GM18867 (cell line): ENCODE results near the gene FBXL20.
"Not testable (repeated sequence)": the region's sequence is repeated elsewhere in the genome, so short reads cannot be mapped to it uniquely, and the experiment has no call there.

Experiments
- ATAC-seq: cut with Tn5 transposase; IDR thresholded peaks from one replicate; pipeline ENCODE4 v1.9.1; 2021; ENCODE audit warnings: mild to moderate bottlenecking, moderate library complexity; ENCODE audit not compliant: unreplicated experiment

Gene FBXL20

DNA sequence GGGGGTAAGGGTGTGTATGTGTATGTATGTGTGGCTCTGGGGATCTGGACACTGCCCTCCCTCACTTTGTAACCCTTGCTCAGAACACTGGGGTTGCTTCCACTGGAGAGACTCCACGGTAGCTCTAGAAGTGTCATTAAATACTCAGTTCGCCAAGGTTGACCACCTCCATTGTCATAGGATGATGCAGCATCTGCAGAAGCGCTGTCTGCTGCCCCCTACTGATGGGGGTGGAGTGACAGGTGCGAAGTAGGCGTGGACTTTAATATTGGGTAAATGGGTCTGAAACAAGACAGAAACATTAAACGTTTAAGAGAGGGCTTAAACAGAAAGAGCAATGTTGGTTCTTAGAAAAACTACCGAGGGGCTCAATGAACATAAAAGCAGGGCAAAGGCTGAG, 140.1 kb downstream of the FBXL20 start:
- ATAC-seq = no peak

DNA sequence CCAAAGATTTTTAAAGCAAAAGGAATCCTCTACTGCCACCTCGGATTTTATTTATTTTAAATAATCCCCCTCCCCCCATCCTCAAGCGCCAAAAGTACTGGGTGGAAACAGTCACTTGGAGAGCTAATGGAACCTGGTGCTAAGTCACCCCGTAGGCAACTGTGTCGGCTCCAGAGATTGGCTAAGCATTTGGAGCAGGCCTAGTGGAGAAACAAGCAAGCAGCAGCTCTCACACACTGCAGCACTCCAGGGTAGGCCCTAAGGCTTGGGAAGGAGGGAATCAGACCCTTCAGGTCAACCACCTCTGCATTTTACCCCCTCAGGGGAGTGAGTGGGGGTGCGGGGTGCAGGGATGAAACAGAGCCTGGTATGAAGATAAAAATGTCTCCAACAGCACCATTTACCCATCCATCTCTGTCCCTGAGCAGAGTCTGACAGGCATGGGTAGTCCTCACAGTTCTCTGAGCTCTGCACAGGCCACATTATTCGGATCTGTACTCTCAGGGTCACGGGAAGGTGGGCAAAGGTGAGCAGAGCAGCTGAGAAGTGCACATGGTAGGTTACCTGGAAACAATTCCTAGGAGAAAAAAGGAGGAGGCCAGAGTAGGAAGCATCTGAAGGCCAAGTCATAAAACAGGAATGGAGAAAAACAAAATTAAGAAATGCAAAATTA, 148.5 kb downstream of the FBXL20 start:
- no peak for ATAC-seq

DNA sequence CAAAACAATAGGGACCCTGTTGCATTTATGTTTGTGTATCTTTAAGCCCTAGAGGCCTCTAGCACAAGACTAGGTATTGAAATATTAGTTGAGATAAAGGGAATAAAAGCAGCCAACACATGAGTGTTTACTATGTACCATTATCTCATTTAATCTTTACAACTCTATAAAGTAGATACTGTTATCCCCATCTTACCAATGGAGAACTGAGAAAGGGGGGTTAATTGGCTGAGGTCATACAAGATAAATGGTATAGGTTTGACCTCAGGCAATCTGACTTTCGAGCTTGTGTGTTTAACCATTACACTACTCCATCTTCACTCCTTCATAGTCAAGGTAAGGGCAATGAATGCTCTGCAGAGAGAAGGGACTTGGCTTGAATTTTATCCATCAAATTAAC, 149.4 kb downstream of the FBXL20 start:
- ATAC-seq = no peak

DNA sequence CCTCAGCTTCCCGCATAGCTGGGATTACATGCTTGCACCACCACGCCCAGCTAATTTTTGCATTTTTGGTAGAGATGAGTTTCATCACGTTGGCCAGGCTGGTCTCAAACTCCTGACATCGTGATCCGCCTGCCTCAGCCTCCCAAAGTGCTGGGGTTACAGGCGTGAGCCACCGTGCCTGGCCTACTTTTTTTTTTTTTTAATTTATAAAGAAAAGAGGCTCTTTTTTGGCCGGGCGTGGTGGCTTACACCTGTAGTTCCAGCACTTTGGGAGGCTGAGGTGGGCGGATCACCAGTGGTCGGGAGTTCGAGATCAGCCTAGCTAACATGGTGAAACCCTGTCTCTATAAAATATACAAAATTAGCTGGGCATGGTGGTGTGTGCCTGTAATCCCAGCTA, 151.3 kb downstream of the FBXL20 start:
- ATAC-seq = not testable (repeated sequence)

DNA sequence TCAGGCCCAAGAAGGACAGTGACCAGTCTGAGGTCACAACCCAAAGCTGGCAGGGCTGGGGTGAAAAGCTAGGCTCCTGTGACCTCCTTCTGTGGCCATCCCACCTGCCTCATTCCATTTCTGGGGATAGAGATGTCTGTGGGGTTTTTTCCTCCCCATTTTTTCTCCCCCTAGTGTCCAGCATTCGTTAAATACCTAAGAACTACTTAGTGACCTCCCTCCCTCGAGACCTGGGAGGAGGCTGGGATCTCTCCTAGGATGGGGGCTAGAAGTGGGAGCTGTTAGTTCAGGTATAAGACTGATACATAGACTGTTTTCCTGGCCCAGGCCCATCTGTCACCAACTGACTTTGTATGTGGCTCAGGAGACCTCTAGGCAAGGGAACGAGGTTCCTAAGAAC, 155.2 kb downstream of the FBXL20 start:
- no peak for ATAC-seq

DNA sequence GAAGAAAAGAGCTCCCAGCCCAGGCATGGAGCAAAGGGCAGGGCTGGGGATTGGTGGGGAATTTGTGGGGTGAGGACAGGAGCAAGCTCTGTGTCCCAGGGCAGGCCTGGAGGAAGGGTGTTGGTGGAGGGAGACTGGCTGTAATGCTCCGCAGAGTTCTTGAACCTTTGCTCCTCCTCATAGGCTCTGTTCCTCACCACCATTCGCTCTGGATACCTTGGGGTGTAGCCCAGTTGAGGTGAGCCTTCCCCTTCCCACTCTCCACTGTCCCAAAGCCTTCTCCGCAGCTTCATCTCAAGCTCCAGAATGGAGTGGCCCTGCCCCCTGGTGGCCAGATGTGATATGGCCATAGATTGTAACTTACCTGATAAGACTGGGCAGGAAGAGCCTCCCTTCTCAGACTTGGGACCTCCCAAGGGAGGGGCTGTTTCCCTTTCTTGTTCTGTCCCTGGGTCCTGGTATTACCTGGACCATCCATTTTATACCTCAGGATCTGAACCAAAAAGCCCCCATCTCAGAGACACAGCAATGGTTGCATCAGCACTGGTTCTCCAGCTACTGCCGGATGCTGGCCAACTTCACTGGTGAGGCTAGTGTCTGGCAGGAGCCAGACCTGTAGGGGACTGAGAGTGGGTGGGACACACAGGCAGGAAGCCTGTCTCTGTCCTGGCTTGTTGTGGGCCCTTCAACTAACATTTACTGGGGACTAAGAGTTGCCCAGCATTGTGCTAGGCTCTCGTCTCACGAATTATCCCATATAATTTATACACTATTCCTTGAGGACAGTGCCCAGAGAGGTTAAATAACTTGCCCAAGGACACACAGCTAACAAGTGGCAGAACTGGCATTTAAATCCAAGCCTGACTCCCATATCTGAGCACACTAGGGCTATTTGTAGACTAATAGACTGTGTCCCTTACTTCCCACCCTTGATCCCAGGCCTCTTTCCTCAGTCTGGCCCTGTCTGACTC, 156.5 kb downstream of the FBXL20 start:
- no peak for ATAC-seq

DNA sequence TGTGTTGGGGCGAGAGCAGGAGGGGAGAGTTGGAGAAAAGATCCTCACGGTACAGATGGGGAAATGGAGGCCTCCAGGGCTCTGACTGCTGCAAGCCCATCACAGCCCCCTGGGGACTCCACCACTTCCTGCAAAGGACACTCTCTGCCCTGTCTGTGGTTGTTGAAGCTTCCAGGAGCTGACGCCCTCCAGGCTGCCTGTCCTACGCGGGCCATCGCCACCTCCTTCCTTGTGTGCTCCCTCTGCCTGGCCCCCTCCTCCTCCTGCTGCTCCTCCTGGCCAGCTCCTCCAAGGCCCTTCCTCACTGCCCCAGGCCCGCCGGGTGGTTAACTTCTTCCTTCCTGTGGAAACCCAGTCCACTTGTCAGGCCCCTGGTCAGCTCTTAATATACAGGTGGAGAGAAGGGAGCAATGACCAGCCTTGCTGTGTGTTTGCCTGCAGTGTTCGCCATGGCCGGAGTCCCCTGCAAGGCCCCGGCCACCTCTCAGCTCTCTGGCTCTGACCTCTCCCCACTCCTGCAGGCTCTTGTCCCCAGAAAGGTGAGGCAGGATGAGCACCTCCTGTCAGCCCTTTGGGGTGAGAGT, 157.3 kb downstream of the FBXL20 start:
- ATAC-seq = no peak

DNA sequence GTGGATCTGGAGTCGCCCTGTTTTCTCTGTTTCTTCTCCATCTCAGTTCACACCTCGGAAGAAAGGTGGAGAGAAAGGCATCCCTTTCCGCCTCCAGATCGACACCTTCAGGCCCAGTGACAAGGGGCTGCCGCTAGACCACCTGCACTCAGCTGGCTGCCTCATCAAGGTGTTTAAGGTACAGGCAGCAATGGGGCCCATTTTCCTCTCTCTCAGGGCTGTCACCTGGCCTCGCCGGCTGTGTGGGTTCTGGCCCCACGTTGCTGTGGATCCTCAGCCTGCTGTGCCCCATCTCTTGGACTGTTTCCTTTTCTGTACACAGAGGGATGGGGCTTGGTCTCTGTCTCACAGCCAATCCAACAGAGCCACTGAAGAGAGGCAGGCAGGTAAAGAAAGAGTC, 158.3 kb downstream of the FBXL20 start:
- ATAC-seq = no peak

DNA sequence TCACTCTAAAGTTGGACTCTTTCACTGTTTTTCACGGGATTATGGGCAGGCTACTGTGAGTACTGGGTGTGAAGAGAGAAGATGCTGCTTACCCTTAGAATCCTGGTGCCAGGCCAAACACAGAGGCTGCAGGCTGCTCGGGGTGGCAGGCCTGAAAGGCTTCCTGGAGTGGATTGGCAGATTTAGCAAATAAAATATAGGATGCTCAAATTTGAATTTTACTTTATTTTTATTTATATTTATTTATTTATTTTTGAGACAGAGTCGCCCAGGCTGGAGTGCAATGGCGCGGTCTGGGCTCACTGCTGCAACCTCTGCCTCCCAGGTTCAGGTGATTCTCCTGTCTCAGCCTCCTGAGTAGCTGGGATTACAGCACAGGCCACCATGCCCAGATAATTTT, 160.8 kb downstream of the FBXL20 start:
- no peak for ATAC-seq

DNA sequence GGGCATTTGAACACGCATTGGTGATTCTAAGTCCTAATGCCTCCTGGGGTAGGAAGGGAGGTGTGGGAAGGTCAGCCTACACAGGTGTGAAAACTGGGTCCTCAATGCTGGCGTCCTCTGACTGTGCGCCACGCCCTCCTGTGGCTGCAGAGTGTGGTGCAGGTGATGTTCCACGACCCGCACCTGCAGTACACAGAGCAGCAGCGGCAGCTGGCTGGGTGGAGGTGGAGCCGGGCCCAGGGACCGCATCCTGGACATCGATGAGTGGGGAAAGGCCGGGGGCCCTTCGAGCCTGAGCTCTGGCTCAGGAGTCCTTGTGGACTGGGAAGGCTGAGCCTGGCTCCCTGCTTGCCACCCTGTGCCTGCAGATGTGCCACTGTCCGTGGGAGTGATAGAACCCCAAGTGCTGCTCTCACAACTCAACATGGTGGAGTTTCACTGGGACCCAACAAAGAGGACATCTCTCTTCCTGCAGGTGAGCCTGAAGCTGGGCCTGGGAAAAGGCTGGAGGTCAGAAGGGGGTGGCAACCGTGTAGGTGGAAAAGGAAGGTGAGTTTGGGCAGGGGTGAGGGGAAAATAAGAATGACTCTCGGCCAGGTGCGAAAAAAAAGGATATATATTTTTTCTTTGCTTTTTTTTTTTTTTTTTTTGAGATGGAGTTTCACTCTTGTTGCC, 161.6 kb downstream of the FBXL20 start:
- no peak for ATAC-seq

DNA sequence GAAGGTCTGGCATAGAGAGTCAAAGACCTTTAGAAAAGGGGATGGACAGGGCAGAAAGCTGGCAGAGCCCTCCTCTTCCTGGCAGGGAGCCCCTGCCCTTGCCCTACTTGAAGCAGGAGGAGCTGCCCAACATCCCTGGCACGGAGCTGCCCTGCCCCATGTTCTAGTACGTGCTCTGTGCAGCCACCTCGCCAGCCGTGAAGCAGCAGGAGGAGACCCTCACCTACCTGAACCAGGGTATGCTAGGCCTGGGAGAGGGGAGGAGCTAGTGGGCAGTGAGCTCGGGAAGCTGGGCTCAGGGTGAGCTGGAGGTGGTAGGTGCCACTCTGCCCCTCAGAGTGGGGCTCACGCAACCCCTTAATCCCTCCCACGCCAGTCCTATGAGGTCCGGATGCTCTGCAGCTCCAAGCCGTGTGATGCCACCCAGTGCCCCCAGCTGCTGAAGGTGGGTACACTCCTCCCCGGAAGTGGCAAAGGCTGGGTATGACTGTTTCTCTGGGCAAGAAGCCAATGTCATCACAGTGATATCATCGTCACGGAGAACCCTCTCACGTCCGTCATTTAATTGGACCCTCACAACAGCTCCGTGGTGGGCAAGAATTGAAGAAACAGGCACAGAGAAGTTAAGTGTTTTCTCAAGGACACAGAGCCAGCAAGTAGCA, 163.0 kb downstream of the FBXL20 start:
- no peak for ATAC-seq

DNA sequence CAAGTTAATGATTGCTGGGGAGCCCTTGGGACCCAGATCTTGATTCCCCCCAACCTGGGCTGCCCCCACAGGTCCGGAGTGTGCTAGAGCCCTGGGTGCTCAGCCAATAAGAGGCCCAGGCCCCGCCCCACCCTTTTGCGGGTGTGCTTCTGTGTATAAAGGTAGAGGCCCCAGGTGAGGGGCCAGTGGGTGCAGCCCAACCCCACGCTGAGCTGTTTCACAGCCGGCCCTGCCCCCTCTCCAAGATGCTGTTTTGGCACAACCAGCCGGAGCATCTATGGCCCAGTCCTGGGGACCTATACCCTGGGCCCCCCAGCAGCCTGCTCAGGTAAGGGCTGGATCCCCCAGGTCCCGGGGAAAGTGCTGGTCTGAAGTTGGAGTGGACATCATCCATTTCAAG, 163.8 kb downstream of the FBXL20 start:
- no peak for ATAC-seq

DNA sequence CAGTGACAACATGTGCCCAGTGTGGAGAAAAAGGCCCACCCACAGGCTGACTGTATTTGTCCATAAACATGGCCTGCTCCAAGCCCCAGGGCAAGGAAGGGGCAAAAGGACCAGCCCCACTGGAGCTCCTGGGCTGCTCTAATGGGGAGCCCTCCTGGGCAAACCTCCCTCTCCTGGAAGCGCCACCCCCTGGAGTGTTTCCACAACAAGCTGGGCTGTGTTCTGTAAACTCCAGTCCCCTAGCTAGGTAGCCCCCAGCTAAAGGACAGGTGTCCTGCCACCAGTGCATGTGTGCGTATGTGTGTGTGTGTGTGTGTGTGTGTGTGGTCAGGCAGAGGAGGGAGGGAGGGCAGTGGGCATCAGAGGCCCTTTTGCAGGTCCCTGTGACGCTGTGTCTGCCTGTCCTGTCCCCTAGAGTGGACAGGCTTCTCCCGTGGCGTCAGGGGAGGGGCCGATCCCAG, 164.4 kb downstream of the FBXL20 start:
- ATAC-seq = no peak

DNA sequence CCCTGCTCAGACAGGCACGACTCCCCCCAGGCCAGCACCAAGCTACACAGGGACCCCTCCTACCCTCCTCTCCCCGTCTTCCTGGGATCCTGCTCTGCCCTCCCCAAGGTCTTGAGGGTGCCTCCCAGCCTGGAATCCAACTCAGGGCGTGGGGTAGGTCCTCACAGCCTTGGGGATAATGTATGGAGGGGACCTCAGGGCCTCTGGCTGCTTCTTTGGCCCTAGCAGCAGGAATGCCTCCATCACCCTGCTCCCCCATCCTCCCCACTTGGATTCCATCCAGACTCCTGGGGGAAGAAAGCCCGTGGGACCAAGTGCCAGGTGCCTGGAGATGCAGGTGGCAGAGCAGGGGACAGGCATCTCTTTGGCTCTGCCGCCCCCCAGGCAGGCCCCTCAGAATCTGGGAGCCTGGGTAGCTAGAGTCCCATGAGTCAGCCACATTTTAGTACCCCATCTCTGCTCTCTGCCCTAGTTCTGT, 164.9 kb downstream of the FBXL20 start:
- ATAC-seq = no peak

DNA sequence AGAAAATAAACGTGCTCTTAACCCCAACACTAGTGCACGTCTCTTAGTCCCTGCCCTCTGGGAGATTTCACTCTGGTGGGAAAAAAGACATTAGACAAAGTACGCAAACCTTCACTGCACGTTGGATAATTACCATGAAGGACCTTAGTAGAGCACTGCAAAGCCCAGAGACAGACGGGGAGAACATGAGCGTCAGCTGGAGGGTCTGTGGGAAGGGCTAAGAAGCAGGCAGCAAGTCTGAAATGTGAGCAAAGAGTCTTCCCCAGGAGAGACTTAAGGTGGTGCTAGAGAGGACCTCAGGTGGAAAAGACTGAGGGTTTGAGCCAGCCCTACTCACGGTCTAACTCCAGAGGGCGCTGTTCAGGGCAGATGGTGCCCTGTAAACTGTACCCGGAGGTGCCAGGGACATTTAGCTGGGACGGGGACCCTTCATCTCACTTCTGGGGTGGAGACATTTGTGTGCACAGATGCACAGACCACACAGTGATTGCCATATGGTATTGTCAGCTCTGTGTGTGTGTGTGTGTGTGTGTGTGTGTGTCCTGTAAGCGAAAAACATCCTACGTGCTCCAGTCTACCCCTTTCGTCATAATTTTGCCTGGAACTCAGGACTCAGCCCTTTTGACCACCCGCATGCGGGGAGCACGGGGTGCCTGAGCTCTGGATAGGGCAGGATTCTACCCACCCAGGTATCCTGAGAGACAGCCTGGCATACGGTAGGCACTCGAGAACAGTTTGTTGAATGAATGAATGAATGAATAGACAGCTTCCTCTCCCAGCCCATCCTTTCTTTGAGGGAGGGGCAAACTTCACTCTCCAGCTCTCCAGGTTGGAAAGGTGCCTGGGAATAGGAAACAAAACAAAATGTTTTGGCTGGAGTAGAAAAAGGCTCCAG, 165.6 kb downstream of the FBXL20 start:
- ATAC-seq = no peak

DNA sequence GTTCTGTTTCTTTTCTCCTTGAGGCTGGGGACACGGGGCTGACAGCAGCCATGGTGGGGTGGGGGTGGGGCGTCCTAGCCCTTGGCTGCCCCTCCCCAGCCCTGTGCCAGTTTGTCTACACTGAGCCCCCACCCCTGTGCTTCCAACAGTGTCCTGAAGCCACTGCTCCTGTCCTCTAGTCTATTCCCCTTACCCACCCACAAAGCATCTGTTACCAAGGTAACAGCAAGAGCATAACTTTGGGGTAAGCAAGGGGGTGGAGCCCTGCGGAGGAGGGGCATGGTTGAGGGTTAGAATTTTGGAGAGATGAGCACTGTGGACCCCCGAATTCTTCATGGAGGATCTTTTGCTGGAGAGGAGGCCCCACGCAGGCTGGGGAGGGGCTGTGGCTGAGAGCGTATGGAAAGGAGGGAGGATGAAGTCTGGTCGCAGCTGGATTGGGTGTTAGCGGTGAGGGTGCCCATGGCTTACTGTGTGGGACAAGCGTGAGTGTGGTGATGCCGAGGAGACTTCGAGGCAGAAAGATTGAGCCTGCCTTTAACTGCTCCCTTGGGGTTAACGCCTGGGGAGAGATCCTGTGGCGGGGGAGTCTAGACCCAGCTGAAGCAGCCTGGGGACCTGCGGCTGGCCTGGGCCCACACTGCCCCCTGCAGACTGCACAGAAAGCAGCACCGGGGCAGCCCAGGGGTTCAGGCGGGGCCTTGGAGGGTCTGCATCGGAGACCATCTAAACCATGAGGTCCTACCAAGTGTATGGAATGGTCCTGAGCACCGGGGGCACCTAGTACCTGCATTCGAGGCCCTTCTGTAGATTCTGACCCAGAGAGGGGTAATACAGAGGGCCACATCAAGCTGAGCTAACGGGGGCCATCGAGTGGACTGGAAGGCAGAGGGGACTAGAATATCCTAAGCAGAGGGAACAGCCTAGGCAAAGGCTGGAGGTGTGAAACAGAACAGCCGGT, 169.6 kb downstream of the FBXL20 start:
- no peak for ATAC-seq

DNA sequence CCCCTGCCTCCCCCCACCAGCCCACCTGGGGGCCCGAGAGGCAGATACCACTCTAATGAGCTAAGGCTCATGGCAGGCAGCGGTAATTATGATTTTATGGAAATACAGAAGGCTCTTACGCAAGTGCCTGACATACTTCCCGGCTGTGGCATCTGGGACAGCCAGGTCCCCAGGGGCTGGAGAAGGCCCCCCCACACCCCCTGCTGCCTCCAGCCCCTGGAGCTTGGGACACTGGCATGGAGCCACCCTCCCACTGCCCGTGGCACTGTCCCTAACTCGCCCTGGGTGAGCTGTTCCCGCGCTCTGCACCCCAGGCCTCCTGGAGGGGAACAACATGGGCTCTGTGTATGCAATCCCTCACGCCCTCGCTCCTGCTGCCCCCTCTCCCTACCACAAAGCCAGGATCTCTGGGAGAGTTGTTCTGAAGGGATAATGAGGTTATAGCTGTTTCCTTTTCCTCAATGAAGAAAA, 170.3 kb downstream of the FBXL20 start:
- ATAC-seq = no peak

DNA sequence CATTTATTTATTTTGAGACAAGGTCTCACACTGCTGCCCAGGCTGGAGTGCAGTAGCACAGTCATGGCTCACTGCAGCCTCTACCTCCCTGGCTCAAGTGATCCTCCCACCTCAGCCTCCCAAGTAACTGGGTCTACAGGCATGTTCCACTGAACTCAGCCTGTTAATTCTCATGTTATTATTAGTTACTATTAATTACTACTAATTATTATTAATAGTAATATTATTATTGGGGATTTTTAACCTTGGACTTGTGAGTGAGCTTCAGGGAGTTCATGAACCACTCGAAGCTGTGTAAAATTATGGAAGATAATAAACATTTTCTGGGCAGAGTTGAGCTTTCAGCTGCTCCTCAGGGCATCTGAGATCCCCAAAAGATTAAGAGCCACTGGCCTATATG, 171.1 kb downstream of the FBXL20 start:
- no peak for ATAC-seq
